Effector memory CD4-positive, alpha-beta T cell (primary cell): ENCODE measurements around the gene DNAAF2.

Experiments used
- DNase-seq, 3 donors: peaks; one replicate each; pipeline ENCODE4 v3.0.0-alpha.2; 2020
- H3K27ac ChIP-seq: 2 replicates; pipeline ENCODE4 v1.7.0; 2013; ENCODE audit warnings: mild to moderate bottlenecking, low read length, moderate library complexity; ENCODE audit not compliant: insufficient read depth, poor library complexity, severe bottlenecking
- H3K27me3 ChIP-seq: replicated peaks from 2 replicates; pipeline ENCODE4 v1.7.0; 2013; ENCODE audit warnings: mild to moderate bottlenecking, low read length; ENCODE audit not compliant: insufficient read depth, control insufficient read depth, poor library complexity, severe bottlenecking
- H3K36me3 ChIP-seq: 2 replicates; pipeline ENCODE4 v1.7.0; 2013; ENCODE audit warnings: mild to moderate bottlenecking, low read length, moderate library complexity; ENCODE audit not compliant: control insufficient read depth, insufficient read depth
- H3K4me1 ChIP-seq: 2 replicates; pipeline ENCODE4 v1.7.0; 2013; ENCODE audit warnings: low read length, mild to moderate bottlenecking; ENCODE audit not compliant: control insufficient read depth, insufficient read depth, poor library complexity, severe bottlenecking
- H3K4me3 ChIP-seq: 2 replicates; pipeline ENCODE4 v1.7.0; 2013; ENCODE audit warnings: low read length, low read depth, mild to moderate bottlenecking; ENCODE audit not compliant: insufficient read depth, poor library complexity, severe bottlenecking
- H3K9me3 ChIP-seq: 2 replicates; pipeline ENCODE4 v1.7.0; 2013; ENCODE audit warnings: mild to moderate bottlenecking, low read length, moderate library complexity; ENCODE audit not compliant: control insufficient read depth

Gene DNAAF2

DNA sequence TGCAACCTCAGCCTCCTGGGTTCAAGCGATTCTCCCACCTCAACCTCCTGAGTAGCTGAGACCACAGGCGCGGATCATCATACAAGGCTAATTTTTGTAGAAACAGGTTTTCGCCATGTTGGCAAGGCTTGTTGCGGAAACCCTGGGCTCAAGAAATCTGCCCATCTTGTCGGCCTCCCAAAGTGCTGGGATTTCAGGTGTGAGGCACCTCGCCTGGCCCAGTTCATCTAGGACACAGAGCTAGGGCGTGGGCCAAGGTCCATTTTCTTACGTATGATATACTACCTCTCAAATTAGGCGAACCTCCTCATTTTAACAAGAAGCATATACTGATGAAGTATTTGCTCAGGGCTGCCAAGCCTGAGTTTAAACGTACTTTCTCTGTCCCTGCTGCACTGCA lies 51.0 kb downstream of the DNAAF2 start:
- H3K9me3 ChIP-seq = no peaks in the 10 kb centered on the region
- H3K4me3 ChIP-seq = peak overlapping the region; percentile 95
- H3K4me1 ChIP-seq = peaks cover 19% of the 10 kb centered on the region
- H3K27ac ChIP-seq = peak overlapping the region; percentile 96
- H3K27me3 ChIP-seq = no peaks in the 10 kb centered on the region
- no peak for DNase-seq
- peaks cover 26% of the 10 kb centered on the region for H3K36me3 ChIP-seq

DNA sequence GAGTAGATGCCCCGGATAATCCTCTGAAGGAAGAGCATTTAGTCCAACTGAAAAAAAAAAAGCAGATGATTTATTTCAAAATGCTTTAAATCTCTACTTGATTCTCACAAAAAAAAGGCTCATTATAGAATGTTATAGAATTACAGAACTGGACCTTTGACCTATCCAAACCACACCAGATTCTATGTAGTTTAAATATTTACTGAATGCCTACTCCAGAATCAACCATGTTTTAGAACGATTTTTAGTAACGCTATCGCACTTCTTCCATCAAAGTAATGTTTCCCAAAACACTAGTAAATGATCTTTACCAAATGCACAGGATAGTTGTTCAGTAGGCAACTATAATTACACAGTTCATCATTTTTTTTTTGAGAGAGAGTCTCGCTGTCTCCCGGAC lies 51.4 kb downstream of the DNAAF2 start:
- Histone ChIP-seq H3K27ac (no peak overlapping the region), H3K4me3 (peak overlapping the region; percentile 95), H3K27me3 (no peaks in the 10 kb centered on the region), H3K4me1 (peaks cover 19% of the 10 kb centered on the region), H3K9me3 (no peaks in the 10 kb centered on the region), H3K36me3 (peaks cover 26% of the 10 kb centered on the region)
- DNase-seq = no peak

DNA sequence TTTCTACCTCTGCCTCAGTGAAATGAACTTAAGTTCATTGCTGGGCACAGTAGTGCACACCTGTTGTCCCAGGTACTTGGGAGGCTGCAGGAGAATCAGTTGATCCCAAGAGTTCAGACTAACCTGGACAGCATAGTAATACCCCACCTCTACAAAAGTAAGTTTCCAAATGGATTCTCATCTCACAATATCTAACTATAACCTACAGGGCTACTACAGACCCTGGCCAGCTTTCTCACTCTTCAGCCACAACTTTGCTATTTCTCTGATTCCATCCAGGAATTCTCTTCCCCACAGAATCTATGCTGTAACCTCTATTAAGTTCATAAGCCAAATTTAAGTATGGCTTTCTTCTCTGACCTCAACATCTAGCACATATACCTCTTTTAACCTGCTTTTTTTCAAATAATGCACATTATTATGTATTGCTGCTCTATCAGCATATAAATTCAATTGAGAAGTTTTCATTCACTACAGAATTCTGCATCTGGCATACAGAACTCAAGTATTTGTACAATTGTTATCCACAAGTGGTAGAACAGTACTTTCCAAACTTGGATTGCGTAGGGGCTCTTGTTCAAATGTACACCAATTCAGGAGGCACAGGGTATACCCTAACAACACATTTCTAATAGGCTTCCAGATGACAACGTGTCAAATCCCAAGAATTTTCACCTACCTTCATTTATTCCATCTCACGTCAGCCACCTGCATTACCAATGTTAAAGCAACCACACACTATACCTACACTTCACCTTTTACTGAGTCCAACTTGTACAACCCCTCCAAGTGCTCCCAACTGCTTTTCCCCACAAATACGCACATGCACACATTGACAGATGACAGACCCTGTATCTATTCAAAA lies 52.7 kb downstream of the DNAAF2 start:
- DNase-seq = no peak
- Histone ChIP-seq H3K4me3 (no peak overlapping the region), H3K4me1 (peaks cover 19% of the 10 kb centered on the region), H3K9me3 (no peaks in the 10 kb centered on the region), H3K36me3 (peaks cover 26% of the 10 kb centered on the region), H3K27ac (no peak overlapping the region), H3K27me3 (no peaks in the 10 kb centered on the region)

DNA sequence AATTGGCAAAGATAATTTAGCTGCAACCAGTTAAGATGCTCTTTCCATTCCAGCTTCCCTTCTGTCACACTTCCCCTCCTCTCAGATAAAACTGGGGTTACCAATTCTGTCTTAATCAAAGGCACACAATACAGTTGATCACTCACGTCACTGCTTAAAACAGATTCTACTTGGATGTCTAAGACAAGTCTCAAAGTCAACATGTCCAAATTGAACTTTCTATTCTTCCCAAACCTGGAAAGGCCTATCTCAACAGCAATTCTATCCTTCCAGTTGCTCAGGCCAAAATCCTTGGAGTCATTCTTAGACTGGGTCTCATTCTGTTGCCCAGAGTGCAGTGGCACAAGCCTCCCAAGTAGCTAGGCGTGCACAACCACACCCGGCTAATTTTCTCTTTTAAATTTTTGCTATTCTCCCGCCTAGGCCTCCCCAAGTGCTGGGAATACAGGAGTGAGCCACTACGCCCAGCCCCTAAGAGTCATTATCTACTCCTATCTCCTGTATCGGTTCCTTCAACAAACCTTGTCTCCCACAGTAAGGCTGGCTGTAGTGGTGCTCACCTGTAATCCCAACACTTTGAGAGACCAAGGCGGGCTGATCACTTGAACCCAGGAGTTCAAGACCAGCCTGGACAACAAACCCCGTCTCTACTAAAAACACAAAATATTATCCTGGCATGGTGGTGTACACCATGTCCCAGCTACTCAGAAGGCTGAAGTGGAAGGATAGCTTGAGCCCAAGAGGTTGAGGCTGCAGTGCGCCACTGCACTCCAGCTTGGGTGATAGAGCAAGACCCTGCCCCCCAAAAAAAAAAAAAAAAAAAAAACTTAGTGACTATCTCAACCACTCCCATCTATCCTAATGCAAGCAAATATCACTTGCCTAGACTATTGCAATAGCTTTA lies 53.6 kb downstream of the DNAAF2 start:
- no peak for DNase-seq
- Histone ChIP-seq H3K36me3 (peaks cover 29% of the 10 kb centered on the region), H3K4me1 (peaks cover 19% of the 10 kb centered on the region), H3K27me3 (no peaks in the 10 kb centered on the region), H3K27ac (no peak overlapping the region), H3K4me3 (no peak overlapping the region), H3K9me3 (no peaks in the 10 kb centered on the region)

- no peak overlapping the region for H3K27ac ChIP-seq
- DNase-seq = no peak
- H3K36me3 ChIP-seq = peaks cover 32% of the 10 kb centered on the region
- no peaks in the 10 kb centered on the region for H3K27me3 ChIP-seq
- H3K4me1 ChIP-seq = peaks cover 19% of the 10 kb centered on the region
- H3K9me3 ChIP-seq = no peaks in the 10 kb centered on the region
- H3K4me3 ChIP-seq = no peak overlapping the region
Measured at GRCh38 chr14:49579841-49580240, 55.2 kb downstream of the DNAAF2 start.

DNA sequence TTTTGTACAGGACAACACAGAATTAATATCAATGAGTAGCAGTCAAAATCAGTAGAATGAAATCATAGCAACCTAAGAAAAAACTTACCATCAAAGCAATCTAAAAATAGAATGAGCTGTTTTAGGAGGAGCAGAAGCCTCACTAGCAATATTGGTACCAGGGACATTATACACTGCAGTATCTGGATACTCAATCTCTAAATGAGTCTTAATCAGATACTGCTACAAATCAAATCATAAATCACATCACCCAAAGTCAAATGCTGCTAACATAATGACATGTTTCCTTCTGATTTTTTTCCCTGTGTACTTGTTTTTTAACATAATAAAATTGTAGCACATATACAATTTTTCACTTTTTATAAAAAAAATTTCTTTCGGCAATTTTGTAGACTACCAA lies 56.9 kb downstream of the DNAAF2 start:
- no peak for DNase-seq
- no peaks in the 10 kb centered on the region for H3K27me3 ChIP-seq
- peaks cover 7% of the 10 kb centered on the region for H3K4me1 ChIP-seq
- H3K36me3 ChIP-seq = peaks cover 18% of the 10 kb centered on the region
- no peaks in the 10 kb centered on the region for H3K9me3 ChIP-seq
- no peak overlapping the region for H3K4me3 ChIP-seq
- no peak overlapping the region for H3K27ac ChIP-seq
